Tibial artery (tissue), 4 donors: Measurements from ENCODE around the gene NFIX.
A peak's percentile ranks its signal among the peaks of the same experiment; 100 is the strongest.

Source experiments
- DNase-seq, 2 donors: peaks; one replicate each; pipeline ENCODE4 v3.0.0-alpha.2; 2019
- H3K27ac ChIP-seq, 2 donors: fragments of 200-600 bp; sonication (generic) in 1 of 2; 1 replicate in 1 of 2; 2 replicates in 1 of 2; pipeline ENCODE4 v1.5.1; 2018 to 2019; ENCODE audit warnings: mild to moderate bottlenecking in 1 of 2
- H3K27me3 ChIP-seq, 2 donors: fragments of 200-600 bp; sonication (generic) in 1 of 2; one replicate each; pipeline versions ENCODE4 v1.5.1 to v1.6.0; 2016 to 2019
- H3K36me3 ChIP-seq, 3 donors: fragments of 200-600 bp; sonication (generic) in 2 of 3; one replicate each; pipeline ENCODE4 v1.5.1; 2016 to 2019; ENCODE audit warnings: mild to moderate bottlenecking in 2 of 3
- H3K4me1 ChIP-seq, 4 donors: fragments of 200-600 bp; sonication (generic) in 2 of 4; 1 replicate in 3 of 4; 2 replicates in 1 of 4; pipeline ENCODE4 v1.5.1; 2016 to 2019
- H3K4me3 ChIP-seq, 2 donors: fragments of 200-600 bp; sonication (generic) in 1 of 2; 1 replicate in 1 of 2; 2 replicates in 1 of 2; pipeline ENCODE4 v1.5.1; 2018 to 2019; ENCODE audit warnings: mild to moderate bottlenecking in 2 of 2
- H3K9me3 ChIP-seq, 3 donors: fragments of 200-600 bp; sonication (generic) in 1 of 3; one replicate each; pipeline ENCODE4 v1.5.1; 2016 to 2019
- intact Hi-C: fragments of 100-400 bp; cut with DNase I; formaldehyde crosslinking; loops from one replicate; pipeline ENCODE4 v1.15.0; 2023; ENCODE audit warnings: low total_unique reads
- TF ChIP-seq, protein P1 (sequence below), 2 experiments: fragments of 200-600 bp in 1 of 2; fragments of 450-650 bp in 1 of 2; IDR thresholded peaks; one replicate each; pipeline ENCODE4 v1.5.1; 2017 to 2019; ENCODE audit warnings: antibody characterized with exemption in 2 of 2, mild to moderate bottlenecking in 1 of 2, moderate library complexity in 1 of 2

NFIX gene

DNA sequence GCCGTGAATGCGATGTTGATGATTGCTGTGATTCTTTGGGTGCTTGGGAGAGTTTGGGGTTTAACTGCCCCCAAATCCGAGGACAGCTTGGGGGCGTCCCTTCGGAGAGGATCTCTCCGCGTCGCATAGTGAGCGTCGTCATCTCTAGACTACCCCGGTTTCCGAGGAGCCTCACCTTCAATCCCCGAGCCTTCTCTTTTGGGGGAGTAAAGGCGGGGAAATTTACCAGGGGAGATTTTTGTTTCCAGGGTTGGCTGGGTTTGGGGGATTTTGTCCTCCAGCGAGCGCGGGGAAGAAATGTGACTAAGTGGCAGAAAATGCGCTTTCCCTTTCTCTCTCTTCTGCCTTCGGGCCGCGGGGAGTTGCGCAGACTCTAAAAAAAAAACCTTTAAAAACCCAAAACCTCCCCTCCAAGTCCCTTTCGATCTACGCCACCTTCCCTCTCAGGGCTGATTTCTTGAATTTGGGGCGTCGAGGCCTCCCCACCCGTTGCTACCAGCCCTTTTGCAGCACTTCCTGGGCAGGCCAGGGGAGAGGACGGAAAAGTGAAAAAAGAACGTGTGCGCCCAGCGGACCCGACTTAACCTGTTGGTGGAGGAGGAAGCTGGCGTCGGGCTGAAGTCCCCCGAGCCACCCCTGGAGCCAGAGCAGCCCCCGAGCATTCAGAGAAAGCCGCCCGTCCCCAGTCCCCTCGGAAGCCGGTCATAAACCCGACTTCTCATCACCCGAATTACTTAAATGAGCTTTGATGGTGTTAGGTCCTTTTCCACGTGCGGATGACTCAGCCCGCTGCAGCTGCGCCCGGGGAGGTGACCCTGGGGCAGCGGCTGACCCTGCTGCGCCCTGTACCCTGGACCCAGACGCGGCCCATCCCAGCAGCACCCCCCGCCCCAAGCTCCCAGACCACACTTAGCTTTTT is 17.7 kb downstream of the NFIX start:
- Histone ChIP-seq H3K4me3 (peak overlapping the region; percentile 44 to 54), H3K4me1 (peaks cover 0 to 100% (median 89%) of the 10 kb centered on the region in 4 donors), H3K9me3 (no peaks in the 10 kb centered on the region), H3K27me3 (no peaks in the 10 kb centered on the region), H3K36me3 (peaks cover 0 to 5% (median 0%) of the 10 kb centered on the region in 3 donors), H3K27ac (peak overlapping the region; percentile 88 to 99)
- TF ChIP-seq, protein P1, sequence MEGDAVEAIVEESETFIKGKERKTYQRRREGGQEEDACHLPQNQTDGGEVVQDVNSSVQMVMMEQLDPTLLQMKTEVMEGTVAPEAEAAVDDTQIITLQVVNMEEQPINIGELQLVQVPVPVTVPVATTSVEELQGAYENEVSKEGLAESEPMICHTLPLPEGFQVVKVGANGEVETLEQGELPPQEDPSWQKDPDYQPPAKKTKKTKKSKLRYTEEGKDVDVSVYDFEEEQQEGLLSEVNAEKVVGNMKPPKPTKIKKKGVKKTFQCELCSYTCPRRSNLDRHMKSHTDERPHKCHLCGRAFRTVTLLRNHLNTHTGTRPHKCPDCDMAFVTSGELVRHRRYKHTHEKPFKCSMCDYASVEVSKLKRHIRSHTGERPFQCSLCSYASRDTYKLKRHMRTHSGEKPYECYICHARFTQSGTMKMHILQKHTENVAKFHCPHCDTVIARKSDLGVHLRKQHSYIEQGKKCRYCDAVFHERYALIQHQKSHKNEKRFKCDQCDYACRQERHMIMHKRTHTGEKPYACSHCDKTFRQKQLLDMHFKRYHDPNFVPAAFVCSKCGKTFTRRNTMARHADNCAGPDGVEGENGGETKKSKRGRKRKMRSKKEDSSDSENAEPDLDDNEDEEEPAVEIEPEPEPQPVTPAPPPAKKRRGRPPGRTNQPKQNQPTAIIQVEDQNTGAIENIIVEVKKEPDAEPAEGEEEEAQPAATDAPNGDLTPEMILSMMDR (IDR thresholded peaks at IDR 0.05), result no peak
- DNase-seq, result peak; percentile 87 to 90
- intact Hi-C loops, result no loop called here

DNA sequence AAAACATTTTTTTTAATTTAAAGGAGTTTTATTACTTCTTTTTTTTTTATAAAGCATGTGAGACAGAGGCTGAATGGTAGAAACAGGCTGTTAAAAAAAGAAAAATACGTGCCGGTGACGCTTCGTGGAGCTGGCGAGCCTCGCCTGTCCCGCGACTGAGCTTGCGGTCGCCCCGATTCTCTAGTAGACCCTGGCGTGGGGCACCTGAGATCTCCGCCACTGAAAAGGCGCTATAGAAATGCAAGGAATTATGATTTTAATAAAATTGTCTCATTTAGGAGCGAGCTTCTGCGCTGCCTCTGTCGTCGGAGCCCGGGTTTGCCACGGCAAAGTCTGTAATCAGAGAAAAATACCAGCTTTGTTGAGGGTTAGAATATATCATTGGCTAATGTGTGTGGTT is 18.4 kb downstream of the NFIX start:
- H3K27ac ChIP-seq, result peak overlapping the region; percentile 88 to 99

DNA sequence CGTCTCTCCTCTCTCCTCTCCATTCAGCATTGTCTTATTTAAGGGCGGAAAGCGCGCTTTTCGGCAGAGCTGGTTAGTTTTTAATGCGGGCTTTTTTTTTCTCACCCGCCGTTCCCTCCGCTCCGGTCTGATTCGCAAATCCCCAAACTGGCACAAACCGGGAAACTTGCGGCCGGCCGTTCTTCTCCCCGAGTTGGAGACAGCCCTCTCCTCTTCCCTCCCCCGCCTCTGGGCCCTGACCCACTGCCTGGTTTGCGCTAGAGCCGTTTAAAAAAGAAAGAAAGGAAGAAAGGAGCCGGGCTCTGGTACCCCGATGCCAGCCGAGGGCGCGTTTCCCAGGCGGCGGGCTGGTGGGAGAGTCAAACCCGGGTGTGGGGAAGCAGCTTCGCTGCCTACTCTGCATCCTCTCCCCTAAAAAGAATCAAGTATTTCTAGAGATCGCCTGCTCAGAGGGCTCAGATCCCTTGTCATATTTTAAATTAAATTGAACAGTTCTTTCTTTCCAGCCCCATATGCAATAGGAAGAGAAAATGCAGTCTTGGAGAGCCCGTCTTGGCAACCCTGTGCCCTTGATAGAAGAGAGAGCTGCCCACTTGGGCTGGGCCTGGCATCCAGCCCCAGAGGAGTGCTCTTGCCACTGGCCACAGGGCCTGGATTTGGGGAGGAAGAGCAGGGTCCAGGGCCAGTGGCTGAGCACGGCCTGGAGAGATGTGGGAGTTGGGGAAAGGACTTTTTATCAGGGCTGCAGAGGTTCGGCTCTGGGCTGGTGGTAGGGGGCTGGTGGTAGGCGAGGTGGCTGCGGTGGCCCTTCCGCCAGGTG is 19.0 kb downstream of the NFIX start:
- no peaks in the 10 kb centered on the region for H3K9me3 ChIP-seq
- no peaks in the 10 kb centered on the region for H3K27me3 ChIP-seq
- peak overlapping the region; percentile 88 to 99 for H3K27ac ChIP-seq
- DNase-seq, result no peak
- H3K36me3 ChIP-seq, result no peaks in the 10 kb centered on the region
- peaks cover 0 to 100% (median 87%) of the 10 kb centered on the region in 4 donors for H3K4me1 ChIP-seq
- TF ChIP-seq, protein P1 (IDR thresholded peaks at IDR 0.05), result no peak
- H3K4me3 ChIP-seq, result peak overlapping the region; percentile 44 to 54
- intact Hi-C loops, result no loop called here

More for the DNA sequence above, 18.4 kb downstream of the NFIX start:
- intact Hi-C loops, result no loop called here
- Histone ChIP-seq H3K9me3 (no peaks in the 10 kb centered on the region), H3K36me3 (peaks cover 0 to 5% (median 0%) of the 10 kb centered on the region in 3 donors), H3K4me3 (peak overlapping the region; percentile 44 to 54), H3K4me1 (peaks cover 0 to 100% (median 87%) of the 10 kb centered on the region in 4 donors), H3K27me3 (no peaks in the 10 kb centered on the region)
- DNase-seq, result no peak
- TF ChIP-seq, protein P1 (IDR thresholded peaks at IDR 0.05), result no peak

DNA sequence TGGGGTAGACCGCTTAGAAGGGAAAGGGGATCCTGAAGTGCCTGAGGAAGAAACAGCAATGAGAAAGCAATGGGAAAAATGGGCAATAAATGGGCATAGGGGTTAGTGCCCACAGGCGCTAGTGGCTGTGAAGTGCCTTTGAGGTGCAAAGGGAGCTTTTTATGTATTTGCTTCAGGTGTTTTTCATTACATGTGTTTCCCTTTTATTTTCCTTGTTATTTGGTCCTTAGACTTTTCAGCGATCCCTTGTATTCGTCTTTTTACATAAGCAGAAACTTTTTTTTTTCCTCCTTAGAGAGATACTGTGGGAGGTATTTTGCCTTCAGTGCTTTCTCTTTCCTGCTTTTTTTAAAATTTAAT is 19.6 kb downstream of the NFIX start:
- Histone ChIP-seq H3K36me3 (no peaks in the 10 kb centered on the region), H3K4me3 (peak overlapping the region; percentile 44 to 54), H3K4me1 (peaks cover 0 to 100% (median 87%) of the 10 kb centered on the region in 4 donors), H3K27ac (peak overlapping the region; percentile 88 to 99), H3K27me3 (no peaks in the 10 kb centered on the region), H3K9me3 (no peaks in the 10 kb centered on the region)
- TF ChIP-seq, protein P1 (IDR thresholded peaks at IDR 0.05), result no peak
- DNase-seq, result no peak
- intact Hi-C loops, result no loop called here

DNA sequence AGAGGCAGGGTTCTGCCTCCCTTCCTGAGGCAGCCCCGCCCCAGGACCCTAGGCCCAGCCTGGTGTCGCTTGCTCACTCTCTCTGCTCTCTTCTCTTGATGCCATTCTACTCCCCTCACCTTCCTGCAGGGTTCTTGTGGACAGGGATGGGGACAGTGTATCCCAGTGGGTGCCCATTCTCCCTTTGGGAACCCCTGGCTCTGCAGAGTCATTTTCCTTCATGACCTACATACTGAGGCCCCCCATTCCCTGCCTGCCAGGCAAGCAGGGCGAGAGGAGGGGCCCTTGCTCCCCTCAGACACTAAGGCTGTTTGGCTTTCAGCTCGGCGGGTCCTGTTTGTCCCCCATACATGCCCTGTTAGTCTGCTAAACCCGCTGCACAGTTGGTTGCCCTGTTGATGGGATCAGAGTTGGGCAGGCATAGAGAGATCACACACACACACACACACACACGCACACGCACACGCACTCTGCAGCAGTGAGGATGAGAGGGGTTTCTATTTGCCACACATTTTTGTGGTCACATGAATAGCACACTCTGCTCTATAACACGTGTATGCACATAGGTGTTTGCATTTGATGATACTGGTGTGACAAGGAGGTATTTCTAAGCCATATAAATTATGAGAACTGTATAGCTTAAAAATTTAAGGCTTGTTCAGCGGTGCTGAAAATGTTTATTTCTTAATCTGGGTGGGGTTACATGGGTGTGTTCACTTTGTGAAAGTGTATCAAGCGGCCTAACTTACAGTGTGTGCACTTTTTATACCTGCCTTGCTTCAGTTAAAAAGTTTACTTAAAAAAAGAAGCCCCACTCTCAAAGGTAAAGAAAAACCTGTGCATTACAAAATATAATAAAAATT is 20.3 kb downstream of the NFIX start:
- peak overlapping the region; percentile 88 to 99 for H3K27ac ChIP-seq
- H3K4me1 ChIP-seq, result peaks cover 0 to 100% (median 87%) of the 10 kb centered on the region in 4 donors
- no peak for DNase-seq
- H3K9me3 ChIP-seq, result no peaks in the 10 kb centered on the region
- no peak overlapping the region for H3K4me3 ChIP-seq
- H3K27me3 ChIP-seq, result no peaks in the 10 kb centered on the region
- no peaks in the 10 kb centered on the region for H3K36me3 ChIP-seq
- intact Hi-C loops, result no loop called here
- TF ChIP-seq, protein P1 (IDR thresholded peaks at IDR 0.05), result no peak
